Measurements from ENCODE around the gene SEMA5B. TPM values are rescaled to one million over a fixed set of nuclear protein-coding genes. Genes with fewer than 3 reads are reported as not detected.

SEMA5B gene
- total RNA-seq, 1 experiment from 2014 or later = 0.04 TPM

DNA sequence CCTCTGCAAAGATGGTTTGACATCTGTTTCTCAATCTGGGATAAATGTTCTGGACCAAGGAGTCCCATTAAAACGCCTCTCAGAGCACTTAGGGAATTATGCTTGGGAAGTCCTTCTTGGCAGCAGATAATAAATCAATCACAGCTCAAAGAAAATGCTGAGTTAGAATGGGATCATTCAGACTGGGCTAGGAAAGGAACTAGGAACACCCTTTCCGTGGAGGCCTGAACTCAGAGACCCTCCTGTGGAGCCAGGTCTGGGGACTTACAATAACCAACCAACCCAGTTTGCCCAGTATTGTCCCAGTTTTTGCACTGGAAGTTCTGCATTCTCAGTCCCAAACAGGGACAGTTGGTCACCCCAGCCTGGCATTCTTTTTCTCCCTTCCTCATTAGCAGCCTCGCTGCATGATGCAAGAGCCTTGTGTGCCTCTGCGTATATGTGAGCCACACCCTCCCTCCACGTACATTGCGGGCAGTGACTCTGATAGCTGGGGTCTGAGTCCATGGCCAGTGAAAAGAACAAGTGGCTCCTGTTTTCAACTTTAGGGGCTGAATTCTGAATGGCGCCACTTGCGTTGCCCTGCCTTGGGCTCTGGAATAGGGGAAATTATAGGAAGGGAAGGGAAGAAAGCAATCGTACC is 88.7 kb downstream of the SEMA5B start:
- Histone ChIP-seq H3K79me2 (ENCODE audit: low read length) (no peaks in the 10 kb centered on the region), H3K27ac (ENCODE audit: low read length) (no peak overlapping the region), H3K9me3 (ENCODE audit: low read length) (no peaks in the 10 kb centered on the region), H4K20me1 (ENCODE audit: low read length) (no peaks in the 10 kb centered on the region), H3K4me3 (ENCODE audit: low read length) (no peak overlapping the region), H3F3A (ENCODE audit: low read length, unreplicated experiment) (no peaks in the 10 kb centered on the region), H2AFZ (ENCODE audit: low read length) (no peak overlapping the region), H3K27me3 (ENCODE audit: low read length) (no peaks in the 10 kb centered on the region), H3K4me1 (ENCODE audit: insufficient read depth, low read length) (peaks cover 8% of the 10 kb centered on the region; the same call in 1 of the 2 replicates), H3K9ac (ENCODE audit: low read length) (no peak overlapping the region), H3K9me2 (replicated peaks; ENCODE audit: low read length) (no peaks in the 10 kb centered on the region), H3K4me2 (ENCODE audit: low read length) (no peak overlapping the region), H3K36me3 (ENCODE audit: low read depth, low read length) (no peaks in the 10 kb centered on the region)
- ATAC-seq = no peak
- intact Hi-C loops (cut with micrococcal nuclease) = no loop called here
- no peak for TF ChIP-seq EZH2 (IDR thresholded peaks at IDR 0.05; ENCODE audit: low read length, unreplicated experiment)
- TF ChIP-seq EZH2phosphoT487 (IDR thresholded peaks at IDR 0.05; ENCODE audit: borderline replicate concordance, low read length) = no peak
- TF ChIP-seq, protein P1, sequence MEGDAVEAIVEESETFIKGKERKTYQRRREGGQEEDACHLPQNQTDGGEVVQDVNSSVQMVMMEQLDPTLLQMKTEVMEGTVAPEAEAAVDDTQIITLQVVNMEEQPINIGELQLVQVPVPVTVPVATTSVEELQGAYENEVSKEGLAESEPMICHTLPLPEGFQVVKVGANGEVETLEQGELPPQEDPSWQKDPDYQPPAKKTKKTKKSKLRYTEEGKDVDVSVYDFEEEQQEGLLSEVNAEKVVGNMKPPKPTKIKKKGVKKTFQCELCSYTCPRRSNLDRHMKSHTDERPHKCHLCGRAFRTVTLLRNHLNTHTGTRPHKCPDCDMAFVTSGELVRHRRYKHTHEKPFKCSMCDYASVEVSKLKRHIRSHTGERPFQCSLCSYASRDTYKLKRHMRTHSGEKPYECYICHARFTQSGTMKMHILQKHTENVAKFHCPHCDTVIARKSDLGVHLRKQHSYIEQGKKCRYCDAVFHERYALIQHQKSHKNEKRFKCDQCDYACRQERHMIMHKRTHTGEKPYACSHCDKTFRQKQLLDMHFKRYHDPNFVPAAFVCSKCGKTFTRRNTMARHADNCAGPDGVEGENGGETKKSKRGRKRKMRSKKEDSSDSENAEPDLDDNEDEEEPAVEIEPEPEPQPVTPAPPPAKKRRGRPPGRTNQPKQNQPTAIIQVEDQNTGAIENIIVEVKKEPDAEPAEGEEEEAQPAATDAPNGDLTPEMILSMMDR (conservative IDR thresholded peaks at IDR 0.05; ENCODE audit: low read depth, low read length) = no peak
- POLR2A ChIA-PET (ENCODE audit: unreplicated experiment) = no interaction called here
- CTCF ChIA-PET = no interaction called here
- no peak for DNase-seq
- BruUV-seq (replicated peaks) = no TSS peak

DNA sequence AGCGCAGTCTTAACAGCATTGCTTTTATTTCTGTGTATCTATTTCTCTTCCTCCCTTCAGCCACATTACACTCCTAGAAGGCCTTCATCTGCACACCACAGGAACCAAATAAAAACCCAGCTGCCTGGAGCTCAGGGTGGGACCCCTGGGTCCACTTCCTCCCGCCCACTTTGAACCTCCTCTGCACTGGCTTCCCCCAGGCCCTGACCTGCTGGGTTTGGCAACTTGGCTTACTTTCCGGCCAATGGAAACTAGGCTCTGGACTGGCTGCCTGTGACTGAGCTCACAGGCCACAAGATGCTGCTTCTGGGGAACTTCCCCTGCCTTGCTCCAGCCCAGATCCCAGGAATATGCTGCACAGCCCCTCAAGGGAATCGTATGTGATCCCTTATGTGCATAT is 89.8 kb downstream of the SEMA5B start:
- no peak for ATAC-seq
- DNase-seq = no peak
- Histone ChIP-seq H3K9ac (ENCODE audit: low read length) (no peak overlapping the region), H4K20me1 (ENCODE audit: low read length) (no peaks in the 10 kb centered on the region), H3K4me3 (ENCODE audit: low read length) (no peak overlapping the region), H2AFZ (ENCODE audit: low read length) (no peak overlapping the region), H3K9me3 (ENCODE audit: low read length) (no peaks in the 10 kb centered on the region), H3K4me2 (ENCODE audit: low read length) (no peak overlapping the region), H3K79me2 (ENCODE audit: low read length) (no peaks in the 10 kb centered on the region), H3K36me3 (ENCODE audit: low read depth, low read length) (no peaks in the 10 kb centered on the region), H3K27me3 (ENCODE audit: low read length) (no peaks in the 10 kb centered on the region), H3K27ac (ENCODE audit: low read length) (no peak overlapping the region), H3K4me1 (ENCODE audit: insufficient read depth, low read length) (peaks cover 8% of the 10 kb centered on the region; the same call in 1 of the 2 replicates), H3K9me2 (replicated peaks; ENCODE audit: low read length) (no peaks in the 10 kb centered on the region), H3F3A (ENCODE audit: low read length, unreplicated experiment) (no peaks in the 10 kb centered on the region)
- POLR2A ChIA-PET (ENCODE audit: unreplicated experiment) = no interaction called here
- TF ChIP-seq EZH2phosphoT487 (IDR thresholded peaks at IDR 0.05; ENCODE audit: borderline replicate concordance, low read length) (no peak), EZH2 (IDR thresholded peaks at IDR 0.05; ENCODE audit: low read length, unreplicated experiment) (no peak)
- TF ChIP-seq, protein P1 (conservative IDR thresholded peaks at IDR 0.05; ENCODE audit: low read depth, low read length) = no peak
- intact Hi-C loops (cut with micrococcal nuclease) = no loop called here
- no TSS peak for BruUV-seq (replicated peaks)
- CTCF ChIA-PET = no interaction called here

DNA sequence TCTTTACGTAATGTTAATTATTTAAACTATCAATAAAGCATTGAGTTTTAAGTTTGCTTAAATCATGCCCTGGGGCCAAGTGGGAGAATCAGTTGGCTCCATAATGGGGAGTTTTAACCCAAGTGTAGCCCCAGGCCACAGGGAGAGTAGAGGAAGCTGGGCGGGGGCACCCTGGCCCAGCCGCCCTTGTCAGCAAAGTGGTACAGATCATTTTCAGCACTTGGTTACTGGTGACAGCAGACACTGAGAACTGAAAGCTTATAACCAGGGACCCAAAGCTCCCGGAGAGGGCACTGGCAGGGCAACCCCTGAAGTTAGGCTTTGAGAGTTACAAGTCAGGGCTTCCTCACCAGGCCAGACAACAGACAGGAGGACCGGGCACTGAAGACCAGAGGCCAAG is 90.6 kb downstream of the SEMA5B start:
- no peak for DNase-seq
- no peaks in the 10 kb centered on the region for H3K36me3 ChIP-seq (ENCODE audit: low read depth, low read length)
- no peak for TF ChIP-seq EZH2phosphoT487 (IDR thresholded peaks at IDR 0.05; ENCODE audit: borderline replicate concordance, low read length)
- TF ChIP-seq, protein P1 (conservative IDR thresholded peaks at IDR 0.05; ENCODE audit: low read depth, low read length) = no peak
- no peak for TF ChIP-seq EZH2 (IDR thresholded peaks at IDR 0.05; ENCODE audit: low read length, unreplicated experiment)
- no peaks in the 10 kb centered on the region for H3F3A ChIP-seq (ENCODE audit: low read length, unreplicated experiment)
- no peaks in the 10 kb centered on the region for H4K20me1 ChIP-seq (ENCODE audit: low read length)
- POLR2A ChIA-PET (ENCODE audit: unreplicated experiment) = no interaction called here
- no peak overlapping the region for H3K27ac ChIP-seq (ENCODE audit: low read length)
- H3K4me3 ChIP-seq (ENCODE audit: low read length) = no peak overlapping the region
- H3K4me1 ChIP-seq (ENCODE audit: insufficient read depth, low read length) = peaks cover 4% of the 10 kb centered on the region; the same call in 1 of the 2 replicates
- no peak overlapping the region for H2AFZ ChIP-seq (ENCODE audit: low read length)
- CTCF ChIA-PET = no interaction called here
- no TSS peak for BruUV-seq (replicated peaks)
- intact Hi-C loops (cut with micrococcal nuclease) = no loop called here
- no peak overlapping the region for H3K9ac ChIP-seq (ENCODE audit: low read length)
- no peaks in the 10 kb centered on the region for H3K9me2 ChIP-seq (replicated peaks; ENCODE audit: low read length)
- H3K27me3 ChIP-seq (ENCODE audit: low read length) = no peaks in the 10 kb centered on the region
- no peaks in the 10 kb centered on the region for H3K79me2 ChIP-seq (ENCODE audit: low read length)
- H3K4me2 ChIP-seq (ENCODE audit: low read length) = no peak overlapping the region
- no peaks in the 10 kb centered on the region for H3K9me3 ChIP-seq (ENCODE audit: low read length)
- ATAC-seq = no peak

Data from PC-3 (cell line).